Measurements from ENCODE around the gene MEF2D. TPM values are rescaled to one million over a fixed set of nuclear protein-coding genes. Genes with fewer than 3 reads are reported as not detected.

Gene MEF2D
- total RNA-seq, 1 donor from 2014 or later: 20.7 TPM

- no peak for TF ChIP-seq CTCF (conservative IDR thresholded peaks at IDR 0.05)
- Mint-ChIP-seq H3K4me1 (ENCODE audit: unreplicated experiment) (peaks cover 5% of the 10 kb centered on the region), H3K27ac (no peak overlapping the region), H3K27me3 (peaks cover 79% of the 10 kb centered on the region), H3K9me3 (no peaks in the 10 kb centered on the region), H3K4me3 (no peak overlapping the region), H3K36me3 (no peaks in the 10 kb centered on the region)
- no peak for DNase-seq (ENCODE audit: extremely low spot score, unreplicated experiment)
Measured at GRCh38 chr1:156448134-156448967, 52.2 kb downstream of the MEF2D start.

GRCh38 chr1:156445789-156446263, 54.7 kb downstream of the MEF2D start:
- H3K27me3 Mint-ChIP-seq: peaks cover 84% of the 10 kb centered on the region
- H3K27ac Mint-ChIP-seq: no peak overlapping the region
- no peaks in the 10 kb centered on the region for H3K36me3 Mint-ChIP-seq
- peaks cover 5% of the 10 kb centered on the region for H3K4me1 Mint-ChIP-seq (ENCODE audit: unreplicated experiment)
- DNase-seq (ENCODE audit: extremely low spot score, unreplicated experiment): peak; percentile 89
- peak; percentile 98 for TF ChIP-seq CTCF (conservative IDR thresholded peaks at IDR 0.05)
- no peak overlapping the region for H3K4me3 Mint-ChIP-seq
- H3K9me3 Mint-ChIP-seq: no peaks in the 10 kb centered on the region

- Mint-ChIP-seq H3K27me3 (peaks cover 88% of the 10 kb centered on the region), H3K4me1 (ENCODE audit: unreplicated experiment) (peaks cover 5% of the 10 kb centered on the region), H3K4me3 (no peak overlapping the region), H3K9me3 (no peaks in the 10 kb centered on the region), H3K36me3 (no peaks in the 10 kb centered on the region), H3K27ac (no peak overlapping the region)
- no peak for DNase-seq (ENCODE audit: extremely low spot score, unreplicated experiment)
- peak; percentile 73 for TF ChIP-seq CTCF (conservative IDR thresholded peaks at IDR 0.05)
Measured at GRCh38 chr1:156444407-156445001, 56.1 kb downstream of the MEF2D start.

GRCh38 chr1:156443286-156443685, 57.3 kb downstream of the MEF2D start:
- H3K27ac Mint-ChIP-seq: no peak overlapping the region
- H3K36me3 Mint-ChIP-seq: no peaks in the 10 kb centered on the region
- no peaks in the 10 kb centered on the region for H3K9me3 Mint-ChIP-seq
- no peak overlapping the region for H3K4me3 Mint-ChIP-seq
- DNase-seq (ENCODE audit: extremely low spot score, unreplicated experiment): no peak
- peaks cover 5% of the 10 kb centered on the region for H3K4me1 Mint-ChIP-seq (ENCODE audit: unreplicated experiment)
- peaks cover 90% of the 10 kb centered on the region for H3K27me3 Mint-ChIP-seq
- no peak for TF ChIP-seq CTCF (conservative IDR thresholded peaks at IDR 0.05)

GRCh38 chr1:156440654-156441437, 59.7 kb downstream of the MEF2D start:
- peaks cover 4% of the 10 kb centered on the region for H3K4me1 Mint-ChIP-seq (ENCODE audit: unreplicated experiment)
- H3K27ac Mint-ChIP-seq: no peak overlapping the region
- H3K36me3 Mint-ChIP-seq: no peaks in the 10 kb centered on the region
- H3K9me3 Mint-ChIP-seq: no peaks in the 10 kb centered on the region
- H3K4me3 Mint-ChIP-seq: no peak overlapping the region
- no peak for DNase-seq (ENCODE audit: extremely low spot score, unreplicated experiment)
- no peak for TF ChIP-seq CTCF (conservative IDR thresholded peaks at IDR 0.05)
- peaks cover 91% of the 10 kb centered on the region for H3K27me3 Mint-ChIP-seq
